AG04449 (cell line): ENCODE results near the gene COL23A1.

Experiments used
- CTCF ChIA-PET: fragments of 350-600 bp; formaldehyde crosslinking; extraction: SDS; loops from one replicate; lab custom pipeline; 2021; ENCODE audit warnings: antibody characterized with exemption; lab: Yijun Ruan, JAX
- POLR2A ChIA-PET: fragments of 400-600, 350-600 bp; formaldehyde crosslinking; extraction: SDS; loops from one replicate; lab custom pipeline; 2020; ENCODE audit warnings: antibody characterized with exemption, inconsistent platforms; lab: Yijun Ruan, JAX
- DNase-seq: peaks from one replicate; pipeline ENCODE4 v3.0.0-alpha.2; 2010; ENCODE audit warnings: low read depth, low spot score
- H3K4me3 ChIP-seq: 2 replicates; pipeline ENCODE4 v1.5.1; 2011; ENCODE audit warnings: low read depth, mild to moderate bottlenecking, control low read depth, low read length
- CTCF ChIP-seq: IDR thresholded peaks from one replicate; pipeline ENCODE4 v1.5.1; 2011; ENCODE audit warnings: mild to moderate bottlenecking, moderate library complexity, low read length, control low read depth, inconsistent platforms; ENCODE audit not compliant: insufficient read depth; ENCODE audit errors: missing control alignments

COL23A1 gene

GRCh38 chr5:178418471-178419010, 171.7 kb downstream of the COL23A1 start:
- no peak for TF ChIP-seq CTCF
- ChIA-PET POLR2A (no interaction called here), CTCF (no interaction called here)
- DNase-seq: no peak
- no peak overlapping the region for H3K4me3 ChIP-seq

- CTCF ChIA-PET: no interaction called here
- no peak overlapping the region for H3K4me3 ChIP-seq
- no peak for TF ChIP-seq CTCF
- no peak for DNase-seq
- POLR2A ChIA-PET: no interaction called here
These were observed 172.2 kb downstream of the COL23A1 start for GRCh38 chr5:178418031-178418430.

- ChIA-PET CTCF (no interaction called here), POLR2A (no interaction called here)
- DNase-seq: no peak
- no peak overlapping the region for H3K4me3 ChIP-seq
- TF ChIP-seq CTCF: no peak
These were observed 172.8 kb downstream of the COL23A1 start for GRCh38 chr5:178417391-178417811.

GRCh38 chr5:178416919-178417318, 173.3 kb downstream of the COL23A1 start:
- ChIA-PET POLR2A (no interaction called here), CTCF (no interaction called here)
- no peak for TF ChIP-seq CTCF
- no peak overlapping the region for H3K4me3 ChIP-seq
- no peak for DNase-seq

GRCh38 chr5:178416206-178416882, 173.8 kb downstream of the COL23A1 start:
- ChIA-PET CTCF (no interaction called here), POLR2A (no interaction called here)
- DNase-seq: no peak
- no peak for TF ChIP-seq CTCF
- H3K4me3 ChIP-seq: no peak overlapping the region

- no peak for DNase-seq
- no peak for TF ChIP-seq CTCF
- POLR2A ChIA-PET: no interaction called here
- CTCF ChIA-PET: no interaction called here
- no peak overlapping the region for H3K4me3 ChIP-seq
These were observed 174.8 kb downstream of the COL23A1 start for GRCh38 chr5:178415353-178415752.
